H4 (cell line): ENCODE results near the gene TK1. TPM values are rescaled to one million over a fixed set of nuclear protein-coding genes. Genes with fewer than 3 reads are reported as not detected.
A peak's percentile ranks its signal among the peaks of the same experiment; 100 is the strongest.
"Not testable (repeated sequence)": the region's sequence is repeated elsewhere in the genome, so short reads cannot be mapped to it uniquely, and the experiment has no call there.

Experiments used
- DNase-seq: peaks from one replicate; pipeline ENCODE4 v3.0.0-alpha.2; 2015; ENCODE audit warnings: low spot score
- total RNA-seq: library from RNA; depleted of rRNA; stranded (reverse); fragments of >200 nt; shearing (Covaris generic); gene quantifications from 2 replicates; pipeline ENCODE4 v1.2.3, GENCODE V29; 2014

The TK1 gene
- total RNA-seq, 1 experiment from 2014 or later = 253 TPM

- DNase-seq = no peak
These were observed 10.3 kb downstream of the TK1 start for GRCh38 chr17:78176548-78177025.

- no peak for DNase-seq
These were observed 11.2 kb downstream of the TK1 start for GRCh38 chr17:78175643-78175981.

- DNase-seq = no peak
These were observed 11.8 kb downstream of the TK1 start for GRCh38 chr17:78174870-78175642.

GRCh38 chr17:78174346-78174869 is 12.4 kb downstream of the TK1 start:
- DNase-seq = no peak

GRCh38 chr17:78173097-78173715 is 13.6 kb downstream of the TK1 start:
- DNase-seq = no peak

- DNase-seq = no peak
These were observed 14.4 kb downstream of the TK1 start for GRCh38 chr17:78172249-78173051.

- not testable (repeated sequence) for DNase-seq
These were observed 15.1 kb downstream of the TK1 start for GRCh38 chr17:78171591-78172248.

- no peak for DNase-seq
These were observed 15.9 kb downstream of the TK1 start for GRCh38 chr17:78170692-78171590.

- DNase-seq = peak; percentile 53
These were observed 17.7 kb downstream of the TK1 start for GRCh38 chr17:78168903-78169793.

GRCh38 chr17:78168242-78168902 is 18.5 kb downstream of the TK1 start, which contains the start of gene SYNGR2:
SYNGR2 (plus strand) TSS chr17:78168581; CDS start chr17:78168617, 36 bp downstream.
- DNase-seq = peak; percentile 58

- no peak for DNase-seq
These were observed 20.4 kb downstream of the TK1 start for GRCh38 chr17:78166416-78166815.

- DNase-seq = no peak
These were observed 21.9 kb downstream of the TK1 start for GRCh38 chr17:78164748-78165607.

GRCh38 chr17:78163881-78164747 is 22.7 kb downstream of the TK1 start:
- no peak for DNase-seq

GRCh38 chr17:78159575-78160158 is 27.2 kb downstream of the TK1 start:
- DNase-seq = no peak

GRCh38 chr17:78154903-78155811 is 31.7 kb downstream of the TK1 start:
- DNase-seq = no peak
